Upper lobe of left lung (tissue), 4 donors: ENCODE data around the gene MRPS24.

ENCODE experiments used
- EP300 ChIP-seq, 4 donors: sonication (generic); formaldehyde crosslinking; IDR thresholded peaks; one replicate each; pipeline ENCODE4 v1.5.1; 2017; ENCODE audit warnings: antibody characterized with exemption in 4 of 4, control low read depth in 2 of 4
- POLR2A ChIP-seq, 4 donors: fragments of 450-650 bp; IDR thresholded peaks; one replicate each; pipeline ENCODE4 v1.5.1; 2016 to 2017; ENCODE audit warnings: antibody characterized with exemption in 4 of 4, mild to moderate bottlenecking in 2 of 4
- POLR2AphosphoS5 ChIP-seq, 2 donors: sonication (generic); formaldehyde crosslinking; IDR thresholded peaks; one replicate each; pipeline ENCODE4 v1.5.1; 2017; ENCODE audit warnings: antibody characterized with exemption in 2 of 2
- TF ChIP-seq, protein P1 (sequence below), 6 experiments: fragments of 450-650 bp in 4 of 6; fragments of 200-600 bp in 2 of 6; sonication (generic) in 2 of 6; IDR thresholded peaks; one replicate each; pipeline ENCODE4 v1.5.1; 2016 to 2019; ENCODE audit warnings: antibody characterized with exemption in 6 of 6

DNA sequence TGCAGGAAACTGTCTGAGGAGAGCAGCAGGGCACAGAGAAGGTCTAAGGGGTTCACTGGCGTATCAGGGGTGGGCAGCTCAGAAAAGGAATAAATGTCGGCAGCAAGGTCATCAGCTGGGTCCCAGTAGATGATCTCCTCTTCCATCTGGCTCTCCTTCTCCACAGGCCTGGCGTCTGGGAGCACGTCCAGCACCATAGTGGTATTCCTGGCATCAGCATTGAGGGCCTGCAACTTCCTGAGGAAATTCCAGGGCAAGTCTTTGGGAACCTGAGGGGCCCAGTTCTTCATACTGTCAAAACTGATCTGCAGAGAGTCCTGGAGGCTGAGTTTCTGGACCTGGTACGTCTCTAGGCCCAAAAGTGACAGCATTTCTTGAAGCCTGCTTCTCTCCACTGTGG is 9.6 kb upstream of the MRPS24 start:
- TF ChIP-seq, protein P1, sequence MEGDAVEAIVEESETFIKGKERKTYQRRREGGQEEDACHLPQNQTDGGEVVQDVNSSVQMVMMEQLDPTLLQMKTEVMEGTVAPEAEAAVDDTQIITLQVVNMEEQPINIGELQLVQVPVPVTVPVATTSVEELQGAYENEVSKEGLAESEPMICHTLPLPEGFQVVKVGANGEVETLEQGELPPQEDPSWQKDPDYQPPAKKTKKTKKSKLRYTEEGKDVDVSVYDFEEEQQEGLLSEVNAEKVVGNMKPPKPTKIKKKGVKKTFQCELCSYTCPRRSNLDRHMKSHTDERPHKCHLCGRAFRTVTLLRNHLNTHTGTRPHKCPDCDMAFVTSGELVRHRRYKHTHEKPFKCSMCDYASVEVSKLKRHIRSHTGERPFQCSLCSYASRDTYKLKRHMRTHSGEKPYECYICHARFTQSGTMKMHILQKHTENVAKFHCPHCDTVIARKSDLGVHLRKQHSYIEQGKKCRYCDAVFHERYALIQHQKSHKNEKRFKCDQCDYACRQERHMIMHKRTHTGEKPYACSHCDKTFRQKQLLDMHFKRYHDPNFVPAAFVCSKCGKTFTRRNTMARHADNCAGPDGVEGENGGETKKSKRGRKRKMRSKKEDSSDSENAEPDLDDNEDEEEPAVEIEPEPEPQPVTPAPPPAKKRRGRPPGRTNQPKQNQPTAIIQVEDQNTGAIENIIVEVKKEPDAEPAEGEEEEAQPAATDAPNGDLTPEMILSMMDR (IDR thresholded peaks at IDR 0.05): no peak
- TF ChIP-seq POLR2AphosphoS5 (IDR thresholded peaks at IDR 0.05): no peak
- TF ChIP-seq POLR2A (IDR thresholded peaks at IDR 0.05): no peak
- TF ChIP-seq EP300 (IDR thresholded peaks at IDR 0.05): no peak
